Loucy (cell line): ENCODE data around the gene SEPTIN7.

Experiments
- EZH2phosphoT487 ChIP-seq: fragments of 200-600 bp; IDR thresholded peaks from 2 replicates; pipeline ENCODE4 v1.6.1; 2018; ENCODE audit warnings: antibody characterized with exemption, mild to moderate bottlenecking, moderate library complexity, borderline replicate concordance
- TF ChIP-seq, protein P1 (sequence below): fragments of 200-600 bp; sonication (generic); conservative IDR thresholded peaks from 2 replicates; pipeline ENCODE4 v1.5.1; 2014; ENCODE audit warnings: mild to moderate bottlenecking, antibody characterized with exemption, low read length

- TF ChIP-seq, protein P1, sequence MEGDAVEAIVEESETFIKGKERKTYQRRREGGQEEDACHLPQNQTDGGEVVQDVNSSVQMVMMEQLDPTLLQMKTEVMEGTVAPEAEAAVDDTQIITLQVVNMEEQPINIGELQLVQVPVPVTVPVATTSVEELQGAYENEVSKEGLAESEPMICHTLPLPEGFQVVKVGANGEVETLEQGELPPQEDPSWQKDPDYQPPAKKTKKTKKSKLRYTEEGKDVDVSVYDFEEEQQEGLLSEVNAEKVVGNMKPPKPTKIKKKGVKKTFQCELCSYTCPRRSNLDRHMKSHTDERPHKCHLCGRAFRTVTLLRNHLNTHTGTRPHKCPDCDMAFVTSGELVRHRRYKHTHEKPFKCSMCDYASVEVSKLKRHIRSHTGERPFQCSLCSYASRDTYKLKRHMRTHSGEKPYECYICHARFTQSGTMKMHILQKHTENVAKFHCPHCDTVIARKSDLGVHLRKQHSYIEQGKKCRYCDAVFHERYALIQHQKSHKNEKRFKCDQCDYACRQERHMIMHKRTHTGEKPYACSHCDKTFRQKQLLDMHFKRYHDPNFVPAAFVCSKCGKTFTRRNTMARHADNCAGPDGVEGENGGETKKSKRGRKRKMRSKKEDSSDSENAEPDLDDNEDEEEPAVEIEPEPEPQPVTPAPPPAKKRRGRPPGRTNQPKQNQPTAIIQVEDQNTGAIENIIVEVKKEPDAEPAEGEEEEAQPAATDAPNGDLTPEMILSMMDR: no peak
- TF ChIP-seq EZH2phosphoT487: no peak
These were observed 38.8 kb upstream of the SEPTIN7 start for GRCh38 chr7:35761871-35762677.
